MM.1S (cell line): Measurements from ENCODE around the gene SUDS3.

ENCODE experiments used
- DNase-seq: peaks from one replicate; pipeline ENCODE4 v3.0.0-alpha.2; 2015
- H2AFZ ChIP-seq: fragments of 300-600 bp; sonication (generic); 2 replicates; pipeline ENCODE4 v1.6.0; 2016; ENCODE audit warnings: antibody characterized with exemption, low read length
- H3F3A ChIP-seq: fragments of 300-600 bp; sonication (generic); 2 replicates; pipeline ENCODE4 v1.6.1; 2016; ENCODE audit warnings: mild to moderate bottlenecking, antibody characterized with exemption, low read length, moderate library complexity, mixed read lengths; ENCODE audit not compliant: insufficient read depth
- H3K27ac ChIP-seq: fragments of 300-600 bp; sonication (generic); 2 replicates; pipeline ENCODE4 v1.5.1; 2016; ENCODE audit warnings: mild to moderate bottlenecking, low read length
- H3K27me3 ChIP-seq: fragments of 300-600 bp; sonication (generic); replicated peaks from 2 replicates; pipeline ENCODE4 v1.6.0; 2016; ENCODE audit warnings: low read length; ENCODE audit not compliant: insufficient read depth
- H3K36me3 ChIP-seq: fragments of 300-600 bp; sonication (generic); replicated peaks from 2 replicates; pipeline ENCODE4 v1.6.1; 2016; ENCODE audit warnings: mild to moderate bottlenecking, low read length, mixed read lengths; ENCODE audit not compliant: insufficient read depth
- H3K4me1 ChIP-seq: fragments of 300-600 bp; sonication (generic); 2 replicates; pipeline ENCODE4 v1.6.1; 2016; ENCODE audit warnings: low read length, mixed read lengths
- H3K4me2 ChIP-seq: fragments of 300-600 bp; sonication (generic); 2 replicates; pipeline ENCODE4 v1.6.0; 2016; ENCODE audit warnings: low read depth, low read length
- H3K4me3 ChIP-seq: fragments of 300-600 bp; sonication (generic); 2 replicates; pipeline ENCODE4 v1.5.1; 2016; ENCODE audit warnings: low read length, mixed read lengths
- H3K79me2 ChIP-seq: fragments of 300-600 bp; sonication (generic); 2 replicates; pipeline ENCODE4 v1.6.1; 2016; ENCODE audit warnings: mixed run types, low read length, mixed read lengths
- H3K9ac ChIP-seq: fragments of 300-600 bp; sonication (generic); 2 replicates; pipeline ENCODE4 v1.6.1; 2016; ENCODE audit warnings: low read length, mixed read lengths
- H3K9me2 ChIP-seq: fragments of 300-600 bp; sonication (generic); replicated peaks from 2 replicates; pipeline ENCODE4 v1.6.1; 2016; ENCODE audit warnings: mild to moderate bottlenecking, low read length, mixed read lengths; ENCODE audit not compliant: insufficient read depth
- H3K9me3 ChIP-seq: fragments of 300-600 bp; sonication (generic); replicated peaks from 2 replicates; pipeline ENCODE4 v1.6.1; 2016; ENCODE audit warnings: mild to moderate bottlenecking, low read length, mixed read lengths; ENCODE audit not compliant: insufficient read depth
- H4K20me1 ChIP-seq: fragments of 300-600 bp; sonication (generic); 2 replicates; pipeline ENCODE4 v1.6.1; 2016; ENCODE audit warnings: mild to moderate bottlenecking, low read length, moderate library complexity, mixed read lengths; ENCODE audit not compliant: insufficient read depth
- CTCF ChIP-seq: fragments of 300-600 bp; sonication (generic); IDR thresholded peaks from 2 replicates; pipeline ENCODE4 v1.5.1; 2016; ENCODE audit warnings: antibody characterized with exemption, low read length, mixed read lengths
- EZH2 ChIP-seq: fragments of 300-600 bp; sonication (generic); optimal IDR thresholded peaks from 2 replicates; pipeline ENCODE3; 2017; ENCODE audit warnings: low read depth, mild to moderate bottlenecking, antibody characterized with exemption, low read length, mixed read lengths
- EZH2phosphoT487 ChIP-seq: fragments of 300-600 bp; sonication (generic); IDR thresholded peaks from 2 replicates; pipeline ENCODE4 v1.6.1; 2018; ENCODE audit warnings: antibody characterized with exemption, low read length

The SUDS3 gene

GRCh38 chr12:118358612-118359540 lies 17.5 kb upstream of the SUDS3 start:
- H2AFZ ChIP-seq = no peak overlapping the region
- no peak overlapping the region for H3K4me2 ChIP-seq
- no peaks in the 10 kb centered on the region for H3F3A ChIP-seq
- no peaks in the 10 kb centered on the region for H3K27me3 ChIP-seq
- H3K9me2 ChIP-seq = no peaks in the 10 kb centered on the region
- no peak for TF ChIP-seq CTCF
- TF ChIP-seq EZH2 = no peak
- TF ChIP-seq EZH2phosphoT487 = no peak
- no peak overlapping the region for H3K9ac ChIP-seq
- no peaks in the 10 kb centered on the region for H3K9me3 ChIP-seq
- no peaks in the 10 kb centered on the region for H3K79me2 ChIP-seq
- no peaks in the 10 kb centered on the region for H4K20me1 ChIP-seq
- no peaks in the 10 kb centered on the region for H3K4me1 ChIP-seq
- no peak overlapping the region for H3K4me3 ChIP-seq
- no peak for DNase-seq
- no peaks in the 10 kb centered on the region for H3K36me3 ChIP-seq
- no peak overlapping the region for H3K27ac ChIP-seq

GRCh38 chr12:118359541-118359915 lies 16.8 kb upstream of the SUDS3 start:
- Histone ChIP-seq H2AFZ (no peak overlapping the region), H3K36me3 (no peaks in the 10 kb centered on the region), H3K4me1 (no peaks in the 10 kb centered on the region), H3F3A (no peaks in the 10 kb centered on the region), H3K27me3 (no peaks in the 10 kb centered on the region), H4K20me1 (no peaks in the 10 kb centered on the region), H3K9ac (no peak overlapping the region), H3K9me3 (no peaks in the 10 kb centered on the region), H3K27ac (no peak overlapping the region), H3K4me3 (no peak overlapping the region), H3K79me2 (no peaks in the 10 kb centered on the region), H3K9me2 (no peaks in the 10 kb centered on the region), H3K4me2 (no peak overlapping the region)
- no peak for DNase-seq
- TF ChIP-seq EZH2 = no peak
- no peak for TF ChIP-seq CTCF
- no peak for TF ChIP-seq EZH2phosphoT487

- H3K79me2 ChIP-seq = no peaks in the 10 kb centered on the region
Measured at GRCh38 chr12:118361092-118361404, 15.3 kb upstream of the SUDS3 start.

More at GRCh38 chr12:118361092-118361404, 15.3 kb upstream of the SUDS3 start:
- no peaks in the 10 kb centered on the region for H3K36me3 ChIP-seq
- no peaks in the 10 kb centered on the region for H3F3A ChIP-seq
- H3K27me3 ChIP-seq = no peaks in the 10 kb centered on the region
- no peak overlapping the region for H3K4me3 ChIP-seq
- no peak overlapping the region for H3K4me2 ChIP-seq
- TF ChIP-seq EZH2phosphoT487 = no peak
- no peak for TF ChIP-seq EZH2
- no peak for TF ChIP-seq CTCF
- no peak overlapping the region for H3K9ac ChIP-seq
- H3K9me2 ChIP-seq = no peaks in the 10 kb centered on the region
- H2AFZ ChIP-seq = no peak overlapping the region
- DNase-seq = no peak
- no peaks in the 10 kb centered on the region for H3K9me3 ChIP-seq
- no peaks in the 10 kb centered on the region for H4K20me1 ChIP-seq
- no peaks in the 10 kb centered on the region for H3K4me1 ChIP-seq
- no peak overlapping the region for H3K27ac ChIP-seq
